GM19438 (cell line): Measurements from ENCODE around the gene N4BP2.

Experiments
- ATAC-seq: cut with Tn5 transposase; IDR thresholded peaks from one replicate; pipeline ENCODE4 v1.9.1; 2021; ENCODE audit warnings: low read depth; ENCODE audit not compliant: unreplicated experiment

Gene N4BP2

GRCh38 chr4:40149960-40150385 lies 93.3 kb downstream of the N4BP2 start:
- ATAC-seq = peak; percentile 70

GRCh38 chr4:40150932-40151331 lies 94.3 kb downstream of the N4BP2 start:
- ATAC-seq = no peak

- ATAC-seq = no peak
Observed at GRCh38 chr4:40152637-40153036, 96.0 kb downstream of the N4BP2 start.

GRCh38 chr4:40157436-40157835 lies 100.8 kb downstream of the N4BP2 start:
- ATAC-seq = no peak

DNA sequence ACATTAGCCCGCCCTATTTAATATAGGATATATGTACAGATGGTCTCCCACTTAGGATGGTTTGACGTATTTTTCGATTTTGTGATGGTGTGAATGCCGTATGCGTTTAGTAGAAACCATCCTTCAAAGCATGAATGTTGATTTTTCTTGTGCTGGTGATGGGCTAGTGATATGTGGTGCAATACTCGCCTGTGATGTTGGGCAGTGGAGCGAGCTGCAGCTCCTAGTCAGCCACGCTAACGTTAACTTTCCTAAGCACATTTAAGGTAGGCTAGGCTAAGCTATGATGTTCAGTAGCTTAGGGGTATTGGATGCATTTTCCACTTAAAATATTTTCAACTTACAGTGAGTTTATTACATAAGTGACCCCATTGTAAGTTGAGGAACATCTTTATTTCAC lies 103.6 kb downstream of the N4BP2 start:
- no peak for ATAC-seq

DNA sequence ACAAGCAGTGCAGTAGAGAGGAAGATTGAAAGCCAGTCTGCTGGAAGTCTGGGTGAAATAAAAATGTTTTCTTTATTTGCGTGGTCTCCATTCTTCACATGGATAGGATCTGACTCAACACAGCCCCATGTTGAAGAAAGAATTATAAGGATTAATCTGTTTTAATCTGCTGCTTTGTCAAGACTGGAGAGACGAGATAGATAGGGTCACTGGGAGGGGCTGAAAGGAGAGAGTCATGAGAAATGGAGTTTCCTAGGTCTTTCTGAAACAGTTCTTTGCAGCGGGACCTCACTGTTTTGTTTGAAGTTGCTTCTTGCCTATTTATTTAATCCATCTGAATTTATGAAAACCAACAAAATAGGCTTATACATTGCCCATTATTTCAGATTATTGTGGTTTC lies 107.8 kb downstream of the N4BP2 start:
- no peak for ATAC-seq

- no peak for ATAC-seq
Observed at GRCh38 chr4:40165916-40166315, 109.3 kb downstream of the N4BP2 start.

DNA sequence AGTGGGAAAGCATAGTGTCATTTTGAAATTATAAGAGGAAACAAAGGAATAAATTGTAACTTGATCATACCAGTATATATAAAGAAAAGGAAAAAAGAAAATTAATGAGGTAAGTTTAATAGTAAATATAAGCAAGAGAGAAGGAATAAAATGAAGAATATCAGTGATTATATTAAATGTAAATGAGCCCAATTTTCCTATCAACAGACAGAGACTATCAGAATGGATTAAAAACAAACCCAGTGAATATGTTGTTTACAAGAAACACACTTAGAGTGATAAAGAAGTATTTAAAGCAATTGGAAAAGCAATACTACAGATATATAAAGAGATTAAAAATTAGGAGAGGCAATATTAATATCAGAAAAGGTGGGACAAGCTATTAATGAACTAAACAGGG lies 111.4 kb downstream of the N4BP2 start:
- no peak for ATAC-seq

DNA sequence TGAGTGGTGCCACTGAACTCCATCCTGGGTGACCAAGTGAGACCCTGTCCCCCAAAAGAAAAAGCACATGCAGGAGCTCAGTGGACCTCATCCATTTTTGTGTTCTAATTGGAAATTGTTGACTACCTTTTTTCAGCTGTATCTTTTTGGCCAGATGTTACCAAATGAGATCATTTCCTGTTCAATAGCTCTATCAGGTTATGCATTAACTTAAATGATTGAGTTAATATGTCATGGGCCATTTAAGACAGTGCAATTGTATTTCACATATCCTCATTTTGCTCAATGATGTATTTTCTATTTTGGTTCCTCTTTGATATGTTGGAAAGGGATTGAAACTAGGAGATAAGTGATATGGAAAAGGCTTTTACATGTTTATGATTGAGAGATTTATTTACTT lies 113.9 kb downstream of the N4BP2 start:
- ATAC-seq = peak; percentile 69

- ATAC-seq = peak; percentile 73
Observed at GRCh38 chr4:40173470-40173875, 116.8 kb downstream of the N4BP2 start.

GRCh38 chr4:40176602-40177001 lies 120.0 kb downstream of the N4BP2 start:
- no peak for ATAC-seq

DNA sequence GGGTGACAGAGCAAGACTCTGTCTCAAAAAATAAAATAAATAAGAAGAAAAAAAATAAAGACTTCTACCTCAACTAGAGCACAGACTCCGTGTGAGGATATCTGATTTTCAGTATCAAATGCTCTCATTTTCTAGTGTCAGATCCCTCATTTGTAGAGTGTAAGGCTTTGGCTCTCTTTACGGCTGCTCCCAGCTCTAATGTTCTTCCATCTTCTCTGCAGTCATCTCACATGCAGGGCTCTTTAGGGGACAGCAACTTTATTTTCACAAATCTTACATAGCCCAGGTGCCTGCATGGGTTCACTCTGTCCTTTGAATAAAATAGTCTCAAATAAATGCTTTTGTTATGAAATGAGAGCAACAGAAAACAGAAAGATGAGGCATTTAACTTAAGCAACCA lies 120.9 kb downstream of the N4BP2 start:
- no peak for ATAC-seq

DNA sequence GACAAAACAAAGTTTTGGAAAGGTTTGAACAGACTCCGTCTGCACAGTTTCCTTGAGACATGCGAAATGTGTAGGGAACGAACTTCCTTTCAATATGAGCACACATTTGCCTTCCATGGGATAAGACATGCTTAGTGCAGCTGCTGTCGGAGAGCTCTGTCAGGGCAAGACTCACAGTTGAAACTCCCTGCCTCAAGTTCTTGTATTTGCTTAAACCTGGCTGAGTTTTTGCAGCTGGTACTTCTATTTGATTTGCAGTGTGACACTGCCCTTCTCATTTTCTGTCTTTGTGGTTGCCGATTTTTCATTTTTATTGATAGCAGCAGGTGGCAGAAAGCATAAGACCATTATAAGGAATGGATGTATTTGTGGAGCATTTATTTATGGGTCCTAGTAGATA lies 122.0 kb downstream of the N4BP2 start:
- ATAC-seq = no peak

DNA sequence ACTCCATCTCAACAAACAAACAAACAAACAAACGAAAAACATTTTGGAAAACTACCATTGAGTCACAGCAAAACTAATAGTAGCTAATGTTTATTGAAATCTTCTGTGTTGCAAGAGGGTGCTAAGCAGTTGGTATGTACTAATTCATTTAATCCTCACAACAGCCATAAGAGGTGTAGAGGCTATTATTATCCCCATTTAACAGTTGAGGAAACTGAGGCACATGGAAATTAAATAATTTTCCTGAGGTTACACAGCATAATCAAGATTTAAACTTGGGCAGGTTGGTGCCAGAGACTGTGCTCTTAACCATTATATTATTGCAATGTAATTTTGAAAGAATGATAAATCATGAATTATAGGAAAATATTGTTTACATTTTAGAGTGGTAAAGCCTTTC lies 122.7 kb downstream of the N4BP2 start:
- ATAC-seq = no peak

- no peak for ATAC-seq
Observed at GRCh38 chr4:40180356-40180755, 123.7 kb downstream of the N4BP2 start.

DNA sequence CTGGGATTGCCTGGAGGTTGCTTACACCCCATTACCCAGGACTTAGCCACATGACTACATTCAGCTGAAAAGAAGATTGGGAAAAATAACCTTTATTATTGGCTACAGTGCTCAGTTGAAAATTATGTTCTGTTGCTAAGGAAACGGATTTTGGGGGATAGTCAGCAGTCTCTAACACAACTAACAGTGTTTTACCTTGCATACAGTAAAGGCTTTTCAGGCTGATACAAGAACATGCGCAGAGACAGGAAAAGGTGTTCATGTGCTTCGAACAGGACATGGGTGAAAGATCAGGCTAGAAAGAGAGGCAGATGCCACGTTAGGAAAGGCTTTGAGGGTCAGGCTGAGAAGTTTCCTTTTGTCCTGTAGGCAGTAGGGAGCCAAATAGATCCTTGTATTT lies 125.4 kb downstream of the N4BP2 start:
- ATAC-seq = no peak

DNA sequence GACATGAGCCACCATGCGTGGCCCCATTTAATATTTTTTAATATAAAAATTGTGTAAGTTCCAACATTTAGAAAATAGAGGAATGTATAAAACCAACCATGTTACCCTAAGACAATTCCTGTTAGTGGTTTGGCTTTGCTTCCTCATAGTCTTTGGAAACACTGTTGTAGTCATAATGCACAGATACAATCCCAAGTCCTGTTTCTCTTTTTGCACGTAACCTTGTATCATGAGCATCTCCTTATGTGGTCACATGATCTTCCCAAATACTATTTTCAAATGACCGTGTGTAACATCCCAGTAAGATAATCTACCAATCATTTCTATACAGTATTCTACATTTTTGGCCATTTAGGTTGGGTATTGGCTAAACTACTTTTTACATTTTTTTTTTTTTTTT lies 126.3 kb downstream of the N4BP2 start:
- no peak for ATAC-seq

DNA sequence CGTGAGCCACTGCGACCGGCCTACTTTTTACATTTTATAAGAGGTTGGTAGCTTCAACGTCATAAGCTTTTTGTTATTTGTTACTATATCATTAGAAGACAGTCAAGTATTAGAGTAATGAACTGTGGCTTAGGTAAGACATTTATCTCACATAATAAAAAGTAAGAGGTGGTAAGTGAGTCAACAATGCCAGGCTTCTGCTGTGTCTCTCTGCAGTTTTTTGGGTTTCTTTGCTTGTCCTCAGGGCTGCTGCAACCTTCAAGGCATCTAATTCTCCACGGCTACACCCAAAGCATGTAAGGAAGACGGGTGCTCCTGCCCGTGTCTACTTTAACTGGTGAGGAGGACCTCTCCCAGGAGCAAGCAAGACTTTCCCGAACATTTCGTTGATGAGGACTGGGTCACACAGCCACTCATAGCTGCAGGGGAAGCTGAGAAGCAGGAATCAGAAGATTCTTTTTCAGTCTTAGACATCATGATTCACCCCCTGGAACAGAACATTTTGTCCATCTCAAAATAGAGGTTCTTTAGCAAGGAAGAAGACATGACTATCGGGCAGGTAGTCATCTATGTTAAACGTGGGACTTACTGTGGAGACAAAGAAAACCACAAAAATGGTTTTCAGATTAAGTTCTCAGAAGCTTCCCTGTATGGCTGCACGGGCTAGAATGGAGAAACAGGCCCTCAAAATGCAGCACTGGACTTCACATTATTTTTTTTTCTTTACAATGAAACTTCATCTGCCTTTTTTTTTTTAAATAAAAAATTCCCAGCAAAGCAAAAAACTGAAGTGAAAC lies 127.2 kb downstream of the N4BP2 start:
- ATAC-seq = no peak

DNA sequence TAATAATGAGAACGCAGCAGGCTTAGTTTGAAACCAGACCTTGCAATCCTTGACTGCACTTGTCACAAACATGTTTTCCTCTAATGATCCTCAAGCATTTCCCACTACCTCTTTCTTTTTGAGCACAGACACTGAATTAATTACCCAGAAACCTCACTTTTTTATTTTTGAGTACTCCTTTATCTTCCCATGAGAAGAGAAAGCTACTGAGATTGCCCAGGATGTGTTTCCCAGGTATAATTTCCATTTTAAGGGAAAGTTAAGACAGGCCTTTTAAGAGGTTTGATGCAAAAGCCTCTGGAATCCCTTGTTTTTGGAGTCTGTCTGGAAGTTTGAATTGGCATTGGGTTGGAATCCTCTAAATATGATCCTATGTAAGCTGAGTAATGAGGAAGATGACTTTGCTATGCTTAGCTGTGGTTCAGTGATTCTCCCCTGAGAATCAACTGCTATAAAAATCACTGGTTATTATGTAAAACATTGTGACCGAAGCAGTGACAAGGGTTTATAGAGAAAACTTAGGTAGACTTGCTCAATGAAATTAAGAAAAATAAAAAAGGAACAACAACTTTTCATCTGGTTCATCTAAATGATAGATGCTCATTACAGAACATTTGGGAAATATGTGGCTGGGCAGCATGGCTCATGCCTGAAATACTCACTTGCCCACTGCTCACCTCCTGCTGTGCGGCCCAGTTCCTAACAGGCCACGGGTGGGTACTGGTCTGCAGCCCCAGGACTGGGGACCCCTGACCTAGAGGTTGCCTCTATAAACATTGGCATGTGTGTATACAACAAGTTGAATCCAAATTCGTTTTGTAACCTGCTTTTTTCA lies 129.4 kb downstream of the N4BP2 start:
- ATAC-seq = peak; percentile 51

- ATAC-seq = no peak
Observed at GRCh38 chr4:40186665-40187014, 130.0 kb downstream of the N4BP2 start.

DNA sequence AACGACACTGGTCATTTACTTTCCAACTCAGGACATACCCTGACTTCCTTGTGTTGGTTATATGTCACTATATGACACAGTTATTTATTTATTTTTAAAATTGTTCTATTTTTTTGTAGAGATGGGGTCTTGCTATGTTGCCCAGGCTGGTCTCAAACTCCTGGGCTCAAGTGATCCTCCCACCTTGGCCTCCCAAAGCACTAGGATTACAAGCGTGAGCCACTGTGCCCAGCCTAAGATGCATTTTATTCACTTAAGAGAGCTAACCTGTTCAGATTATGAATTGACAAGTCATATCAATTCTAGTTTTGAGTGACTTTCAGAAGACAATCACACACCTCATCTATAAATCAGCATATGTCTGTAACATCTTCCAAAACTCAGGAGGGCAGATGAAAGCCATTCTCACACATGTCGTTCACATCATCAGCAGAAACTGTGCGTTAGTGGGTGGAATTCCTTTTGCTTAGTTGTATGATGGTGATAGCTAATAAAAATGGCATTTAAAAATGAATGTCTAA lies 130.8 kb downstream of the N4BP2 start:
- ATAC-seq = no peak

- ATAC-seq = no peak
Observed at GRCh38 chr4:40190019-40190418, 133.4 kb downstream of the N4BP2 start.
